Calu3 (cell line): Measurements from ENCODE around the gene RNF180. TPM values are rescaled to one million over a fixed set of nuclear protein-coding genes. Genes with fewer than 3 reads are reported as not detected.

Experiments used
- BruUV-seq: library from RNA; stranded (reverse); fragments of 400-500 nt; replicated peaks from 2 replicates; lab custom pipeline; 2021; lab: Mats Ljungman, UMichigan
- CTCF ChIA-PET: fragments of 300-600 bp; sonication (Branson Sonifier 250); formaldehyde crosslinking; loops from one replicate; lab custom pipeline; 2022; ENCODE audit warnings: antibody characterized with exemption; lab: Charles Lee
- DNase-seq: peaks from one replicate; pipeline ENCODE4 v3.0.0; 2022
- H3K27ac Mint-ChIP-seq: one replicate; pipeline ENCODE4 v1.8.0; 2022; ENCODE audit warnings: mixed read lengths; ENCODE audit not compliant: unreplicated experiment
- H3K27me3 Mint-ChIP-seq: one replicate; pipeline ENCODE4 v1.8.0; 2022; ENCODE audit warnings: mixed read lengths; ENCODE audit not compliant: unreplicated experiment
- H3K36me3 Mint-ChIP-seq: one replicate; pipeline ENCODE4 v1.8.0; 2022; ENCODE audit warnings: mild to moderate bottlenecking, moderate library complexity, mixed read lengths; ENCODE audit not compliant: insufficient read depth, unreplicated experiment
- H3K4me1 Mint-ChIP-seq: one replicate; pipeline ENCODE4 v1.8.0; 2022; ENCODE audit warnings: mild to moderate bottlenecking, low read depth, mixed read lengths; ENCODE audit not compliant: unreplicated experiment
- H3K4me3 Mint-ChIP-seq: one replicate; pipeline ENCODE4 v1.8.0; 2022; ENCODE audit warnings: mild to moderate bottlenecking, low read depth, moderate library complexity, mixed read lengths; ENCODE audit not compliant: unreplicated experiment
- H3K9me3 Mint-ChIP-seq: one replicate; pipeline ENCODE4 v1.8.0; 2022; ENCODE audit warnings: low read depth, mixed read lengths; ENCODE audit not compliant: unreplicated experiment
- CTCF ChIP-seq: fragments of 200-600 bp; IDR thresholded peaks from one replicate; pipeline ENCODE4 v1.8.0; 2022; ENCODE audit warnings: antibody characterized with exemption; ENCODE audit not compliant: unreplicated experiment
- intact Hi-C: fragments of 100-400 bp; cut with micrococcal nuclease; formaldehyde crosslinking; loops from one replicate; pipeline ENCODE4 v1.10.0; 2022; ENCODE audit not compliant: unreplicated experiment
- total RNA-seq: library from RNA; stranded (reverse); gene quantifications from 2 replicates; pipeline ENCODE4 v1.2.3, GENCODE V29; 2022

Gene RNF180
- total RNA-seq, 1 experiment from 2014 or later = 2.1 TPM

DNA sequence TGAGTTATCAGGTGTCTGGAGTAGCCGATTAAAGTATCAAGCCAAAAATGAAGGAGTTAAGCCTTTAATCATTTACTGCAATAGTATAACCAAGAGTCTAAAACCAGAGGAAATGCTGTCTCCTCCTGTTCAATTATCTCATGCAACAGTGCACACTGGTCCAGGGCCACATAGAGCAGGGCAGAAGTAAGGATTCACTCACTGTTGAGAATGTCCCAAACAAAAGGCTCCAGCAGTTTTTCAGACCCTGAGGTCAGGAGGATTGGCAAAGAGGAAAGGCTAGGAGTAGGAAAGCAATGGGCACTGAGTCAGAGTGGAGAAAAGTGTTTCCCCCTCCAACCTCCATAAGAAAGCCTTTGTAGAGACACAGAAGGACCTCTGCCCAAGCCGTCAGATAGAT is 168.2 kb downstream of the RNF180 start:
- no TSS peak for BruUV-seq
- Mint-ChIP-seq H3K4me1 (no peaks in the 10 kb centered on the region), H3K4me3 (no peak overlapping the region), H3K9me3 (no peaks in the 10 kb centered on the region), H3K27ac (no peak overlapping the region), H3K36me3 (no peaks in the 10 kb centered on the region), H3K27me3 (no peaks in the 10 kb centered on the region)
- no peak for TF ChIP-seq CTCF
- CTCF ChIA-PET = no interaction called here
- intact Hi-C loops = no loop called here
- DNase-seq = no peak

- no peaks in the 10 kb centered on the region for H3K9me3 Mint-ChIP-seq
- no TSS peak for BruUV-seq
- H3K36me3 Mint-ChIP-seq = no peaks in the 10 kb centered on the region
- CTCF ChIA-PET = no interaction called here
- no peak for TF ChIP-seq CTCF
- H3K4me3 Mint-ChIP-seq = no peak overlapping the region
- no peak for DNase-seq
- intact Hi-C loops = no loop called here
- H3K4me1 Mint-ChIP-seq = no peaks in the 10 kb centered on the region
- no peaks in the 10 kb centered on the region for H3K27me3 Mint-ChIP-seq
- H3K27ac Mint-ChIP-seq = no peak overlapping the region
Measured at GRCh38 chr5:64339769-64340168, 174.1 kb downstream of the RNF180 start.

DNA sequence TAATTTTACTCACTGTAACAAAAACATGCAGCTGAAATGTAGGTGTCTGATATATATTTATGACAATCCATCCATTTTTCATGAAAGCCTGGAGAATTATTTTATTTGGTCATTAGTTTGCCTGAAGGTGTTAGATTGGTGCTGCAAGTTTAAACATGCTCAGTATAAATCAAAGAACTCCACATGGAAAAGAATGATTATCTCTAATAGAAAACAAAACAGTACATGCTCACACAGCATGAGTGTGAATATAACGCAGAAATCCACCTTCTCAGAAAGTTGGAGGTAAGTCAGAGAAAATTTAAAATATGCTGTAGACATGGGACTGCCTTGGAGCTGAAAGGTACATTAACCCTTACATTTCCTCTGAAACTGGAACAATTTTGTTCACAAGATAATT is 174.7 kb downstream of the RNF180 start:
- no peak overlapping the region for H3K4me3 Mint-ChIP-seq
- no peaks in the 10 kb centered on the region for H3K4me1 Mint-ChIP-seq
- BruUV-seq = no TSS peak
- CTCF ChIA-PET = no interaction called here
- H3K27ac Mint-ChIP-seq = no peak overlapping the region
- H3K36me3 Mint-ChIP-seq = no peaks in the 10 kb centered on the region
- no peak for DNase-seq
- intact Hi-C loops = no loop called here
- H3K27me3 Mint-ChIP-seq = no peaks in the 10 kb centered on the region
- no peaks in the 10 kb centered on the region for H3K9me3 Mint-ChIP-seq
- no peak for TF ChIP-seq CTCF

DNA sequence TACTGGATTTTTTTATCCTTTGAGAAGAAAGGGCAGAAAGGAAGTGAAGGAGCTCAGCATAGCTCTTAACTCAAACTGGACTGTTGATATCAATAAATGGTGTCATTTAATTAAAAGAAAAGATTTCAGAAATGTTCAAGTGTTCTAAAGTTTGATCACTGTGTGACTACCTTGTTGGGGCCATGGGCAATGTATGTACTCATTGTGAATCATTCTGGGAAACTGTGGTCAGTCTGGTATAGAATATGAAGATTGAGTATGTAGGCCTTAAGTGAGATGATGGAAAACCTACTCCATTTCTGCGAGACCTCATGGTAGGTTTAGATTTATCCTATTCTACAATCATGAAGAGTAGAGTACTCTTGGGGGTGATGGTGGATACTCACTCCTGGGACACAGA is 175.7 kb downstream of the RNF180 start:
- TF ChIP-seq CTCF = no peak
- H3K27me3 Mint-ChIP-seq = no peaks in the 10 kb centered on the region
- no peaks in the 10 kb centered on the region for H3K9me3 Mint-ChIP-seq
- no peak for DNase-seq
- no peaks in the 10 kb centered on the region for H3K36me3 Mint-ChIP-seq
- H3K27ac Mint-ChIP-seq = no peak overlapping the region
- CTCF ChIA-PET = no interaction called here
- no TSS peak for BruUV-seq
- H3K4me1 Mint-ChIP-seq = no peaks in the 10 kb centered on the region
- intact Hi-C loops = no loop called here
- H3K4me3 Mint-ChIP-seq = no peak overlapping the region
